DMS53 (cell line): ENCODE measurements around the gene EYA3.

Experiments
- DNase-seq: peaks from one replicate; lab custom pipeline; 2025; lab: John Stamatoyannopoulos, UW

EYA3 gene, protein sequence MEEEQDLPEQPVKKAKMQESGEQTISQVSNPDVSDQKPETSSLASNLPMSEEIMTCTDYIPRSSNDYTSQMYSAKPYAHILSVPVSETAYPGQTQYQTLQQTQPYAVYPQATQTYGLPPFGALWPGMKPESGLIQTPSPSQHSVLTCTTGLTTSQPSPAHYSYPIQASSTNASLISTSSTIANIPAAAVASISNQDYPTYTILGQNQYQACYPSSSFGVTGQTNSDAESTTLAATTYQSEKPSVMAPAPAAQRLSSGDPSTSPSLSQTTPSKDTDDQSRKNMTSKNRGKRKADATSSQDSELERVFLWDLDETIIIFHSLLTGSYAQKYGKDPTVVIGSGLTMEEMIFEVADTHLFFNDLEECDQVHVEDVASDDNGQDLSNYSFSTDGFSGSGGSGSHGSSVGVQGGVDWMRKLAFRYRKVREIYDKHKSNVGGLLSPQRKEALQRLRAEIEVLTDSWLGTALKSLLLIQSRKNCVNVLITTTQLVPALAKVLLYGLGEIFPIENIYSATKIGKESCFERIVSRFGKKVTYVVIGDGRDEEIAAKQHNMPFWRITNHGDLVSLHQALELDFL

DNA sequence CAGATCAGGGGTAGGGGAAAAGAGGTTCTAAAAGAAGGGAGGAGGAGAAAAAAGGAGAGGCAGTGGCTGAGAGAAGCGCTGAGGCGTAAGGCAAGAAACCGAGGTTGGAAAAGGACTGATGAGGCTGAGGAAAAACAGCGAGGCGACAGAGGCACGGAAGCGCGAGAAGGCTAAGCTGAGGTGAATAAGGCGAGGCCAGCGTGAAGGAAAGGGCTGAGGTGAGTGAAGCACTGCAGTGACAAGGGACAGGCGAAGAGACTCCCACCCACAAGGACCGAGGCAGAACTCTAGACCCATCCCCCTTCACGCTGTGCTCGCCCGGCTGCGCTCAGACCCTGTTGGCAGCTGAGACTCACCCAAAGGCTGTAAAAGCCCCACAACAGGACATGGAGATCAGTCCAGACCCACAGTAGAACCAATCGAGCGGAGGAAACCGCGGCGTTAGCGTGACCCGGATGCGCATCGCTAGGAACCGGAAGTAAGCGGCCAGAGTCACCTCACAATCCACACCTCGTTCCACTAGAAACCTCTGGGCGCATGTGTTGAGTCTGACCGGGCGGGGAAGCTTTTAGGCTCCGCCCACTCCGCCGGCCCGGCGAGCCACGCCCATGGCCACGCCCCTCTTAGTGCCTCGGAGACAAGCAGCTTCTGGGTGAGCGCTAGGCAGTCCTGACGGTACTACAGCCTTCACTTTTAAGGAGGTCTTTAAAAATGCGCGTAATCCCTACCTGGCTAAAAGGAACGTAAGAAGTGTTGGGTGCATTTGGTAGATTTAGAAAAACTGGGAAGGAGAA lies at the start of gene EYA3:
Gene EYA3, minus strand, starts transcription at position 443 of the 794 bp plus-strand sequence. CDS start 30,584 bp downstream, outside the sequence.
- peak; percentile 99 for DNase-seq

DNA sequence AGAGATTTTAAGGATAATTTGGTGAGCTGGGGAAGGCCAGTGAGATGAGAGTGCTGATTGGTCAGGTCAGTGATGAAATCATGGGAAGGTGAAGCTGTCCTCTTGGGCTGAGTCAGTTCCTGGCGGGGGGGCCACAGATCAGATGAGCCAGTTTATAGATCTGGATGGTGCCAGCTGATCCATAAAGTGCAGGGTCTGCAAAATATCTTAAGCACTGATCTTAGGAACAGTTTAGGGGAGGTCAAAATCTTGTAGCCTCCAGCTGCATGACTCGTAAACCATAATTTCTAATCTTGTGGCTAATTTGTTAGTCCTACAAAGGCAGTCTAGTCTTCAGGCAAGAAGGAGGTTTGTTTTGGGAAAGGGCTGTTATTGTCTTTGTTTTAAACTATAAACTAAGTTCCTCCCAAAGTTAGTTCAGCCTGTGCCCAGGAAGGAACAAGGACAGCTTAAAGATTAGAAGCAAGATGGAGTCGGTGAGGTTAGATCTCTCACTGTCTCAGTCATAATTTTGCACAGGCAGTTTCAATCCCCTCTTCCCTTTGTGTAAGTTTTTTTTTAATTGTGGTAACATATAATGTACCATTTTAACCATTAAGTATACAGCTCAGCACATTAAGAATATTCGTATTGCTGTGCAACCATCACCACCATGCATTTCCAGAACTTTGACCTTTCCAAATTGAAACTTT lies 48.7 kb upstream of the EYA3 start:
- no peak for DNase-seq

DNA sequence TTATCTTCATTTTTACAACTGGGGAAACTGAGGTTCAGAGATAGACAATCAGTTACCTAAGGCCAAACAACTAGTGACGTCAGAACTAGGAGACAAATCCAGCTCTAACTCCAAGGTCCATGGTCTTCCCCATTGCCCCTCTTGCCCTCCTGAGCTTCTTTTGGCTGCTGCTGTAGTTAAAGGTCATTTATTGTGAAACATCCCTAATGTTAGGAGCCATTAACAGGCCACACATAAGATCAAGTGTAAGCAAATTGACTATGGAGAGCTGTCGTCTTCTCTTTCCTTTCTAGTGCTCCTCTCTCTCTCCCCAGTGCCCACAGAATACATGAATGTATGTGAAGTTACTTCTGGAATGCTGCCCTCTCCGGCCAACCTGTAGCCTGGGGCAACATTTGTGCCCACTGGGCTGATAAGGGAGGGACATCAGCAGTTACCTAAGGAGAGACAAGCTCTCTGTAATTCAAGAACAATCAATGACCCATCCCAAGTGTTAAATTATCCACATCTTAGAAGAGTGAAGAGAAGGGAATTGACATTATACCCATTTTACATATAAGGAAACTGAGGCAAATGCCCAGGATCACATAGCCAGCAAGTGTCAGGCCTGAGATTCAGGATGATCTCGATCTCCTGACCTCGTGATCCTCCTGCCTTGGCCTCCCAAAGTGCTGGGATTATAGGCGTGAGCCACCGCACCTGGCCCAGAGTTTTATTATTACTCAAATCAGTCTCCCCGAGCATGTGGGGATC lies 47.9 kb upstream of the EYA3 start:
- DNase-seq, result no peak

DNA sequence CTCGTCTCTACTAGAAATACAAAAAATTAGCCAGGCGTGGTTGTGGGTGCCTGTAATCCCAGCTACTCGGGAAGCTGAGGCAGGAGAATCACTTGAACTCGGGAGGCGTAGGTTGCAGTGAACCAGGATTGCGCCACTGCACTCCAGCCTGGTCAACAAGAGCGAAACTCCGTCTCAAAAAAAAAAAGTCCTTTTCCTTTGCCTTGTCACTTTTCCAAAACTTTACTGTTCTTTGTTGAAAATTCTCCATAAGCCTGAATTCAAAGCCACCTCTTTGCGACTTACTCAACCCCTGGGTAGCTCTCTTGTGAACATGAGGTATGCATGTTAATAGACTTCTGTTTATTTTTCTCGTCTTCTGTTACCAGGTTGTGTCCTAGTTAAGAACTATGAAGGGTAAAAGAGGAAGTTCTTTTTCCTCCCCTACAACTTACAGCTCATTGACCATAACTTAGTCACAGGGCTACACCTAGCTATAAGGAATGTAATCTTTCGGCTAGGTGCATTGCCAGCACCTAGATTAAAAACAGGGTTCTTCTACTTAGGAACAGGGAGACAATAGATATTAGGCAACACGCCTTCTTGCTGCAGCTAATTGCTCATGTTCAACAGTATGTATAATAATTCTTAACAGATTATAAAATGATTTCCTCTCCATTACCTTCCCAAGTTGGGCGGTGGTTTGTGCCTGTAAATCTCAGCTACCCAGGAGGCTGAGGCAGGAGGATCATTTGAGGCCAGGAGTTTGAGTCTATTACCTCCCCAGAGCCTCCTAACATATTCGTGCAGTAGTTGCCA lies 47.2 kb upstream of the EYA3 start:
- no peak for DNase-seq

DNA sequence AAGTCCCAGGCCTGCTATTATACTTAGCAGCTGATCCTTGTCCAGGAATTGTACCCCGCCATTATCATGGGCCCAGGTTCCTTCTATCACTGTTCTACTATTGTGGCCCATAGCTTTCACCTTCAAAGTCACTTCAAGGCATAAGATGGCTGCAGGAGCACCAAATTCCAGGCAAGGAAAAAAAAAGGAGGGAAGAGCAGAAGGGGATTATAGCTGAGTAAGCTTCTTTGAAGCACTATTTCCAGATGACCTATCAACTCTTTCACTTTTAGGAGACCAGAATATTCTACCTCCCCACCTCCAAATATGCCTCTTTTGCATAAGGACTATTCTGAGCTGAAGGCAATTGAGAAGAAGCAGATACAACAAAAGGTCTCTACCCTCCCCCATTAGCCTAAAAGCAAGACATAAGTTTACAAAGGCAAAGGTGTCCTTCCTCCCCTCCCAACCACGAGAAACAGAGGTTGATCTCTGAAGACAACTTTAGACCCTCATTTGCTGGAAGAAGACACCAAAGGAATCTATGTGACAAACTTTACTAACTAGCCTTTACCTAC lies 46.3 kb upstream of the EYA3 start:
- DNase-seq, result no peak

DNA sequence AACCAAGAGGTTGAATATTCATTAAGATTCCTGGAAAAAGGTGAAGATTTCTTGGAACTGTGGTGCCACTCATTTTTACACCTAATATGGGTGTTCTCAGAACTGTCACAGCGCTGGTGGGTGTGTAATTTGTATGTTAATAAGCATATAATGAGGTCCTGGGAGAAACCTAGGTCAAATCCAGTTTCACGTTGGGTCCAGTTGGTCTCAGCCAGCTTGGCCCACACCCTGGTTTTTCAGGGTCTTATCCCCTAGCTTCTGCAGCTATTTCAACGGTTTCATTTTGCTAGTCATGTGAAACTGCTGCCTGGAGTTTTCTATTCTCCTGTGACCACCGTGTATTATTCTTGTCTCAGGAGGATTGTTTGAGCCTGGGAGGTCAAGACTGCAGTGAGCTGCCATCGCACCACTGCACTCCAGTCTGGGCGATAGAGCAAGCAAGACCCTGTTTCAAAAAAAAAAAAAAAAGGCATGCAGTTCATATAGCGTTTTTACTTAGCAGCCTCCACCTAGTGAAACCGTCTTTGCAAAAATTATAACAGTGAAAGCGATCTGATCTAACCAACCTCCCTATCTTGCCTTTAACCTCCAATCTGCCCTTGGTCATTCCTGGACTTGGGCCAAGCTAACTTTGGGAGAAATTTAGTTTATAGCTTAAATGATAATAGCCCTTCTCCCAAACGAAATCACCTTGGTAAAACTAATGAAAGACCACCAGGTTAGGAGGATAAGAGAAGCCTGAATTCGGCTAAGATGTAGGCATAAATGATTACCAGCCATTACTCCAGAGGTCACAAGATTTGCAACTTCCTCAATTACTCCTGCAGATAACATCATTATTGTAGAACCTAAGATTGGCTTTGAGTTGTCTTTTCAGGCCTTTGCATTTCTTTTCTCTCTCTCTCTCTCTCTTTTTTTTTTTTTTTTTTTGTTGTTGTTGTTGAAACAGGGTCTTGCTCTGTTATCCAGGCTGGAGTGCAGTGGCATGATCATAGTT lies 44.1 kb upstream of the EYA3 start:
- no peak for DNase-seq

DNA sequence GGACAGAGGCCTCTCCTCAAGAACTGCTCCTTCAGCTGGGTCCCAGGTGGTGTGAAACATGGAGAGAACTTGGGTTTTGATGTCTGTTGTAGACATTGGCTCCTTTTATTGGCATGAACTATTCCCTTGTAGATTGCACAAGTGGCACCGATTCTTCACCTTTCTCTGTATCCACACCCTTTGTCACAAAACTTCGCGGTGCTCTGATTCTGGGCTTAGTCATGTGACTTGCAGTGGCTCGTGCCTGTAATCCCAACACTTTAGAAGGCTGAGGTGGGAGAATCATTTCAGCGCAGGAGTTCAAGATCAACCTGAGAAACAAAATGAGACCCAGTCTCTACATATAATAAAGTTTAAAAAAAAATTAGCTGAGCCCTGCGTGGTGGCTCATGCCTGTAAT lies 42.5 kb upstream of the EYA3 start:
- DNase-seq, result no peak

DNA sequence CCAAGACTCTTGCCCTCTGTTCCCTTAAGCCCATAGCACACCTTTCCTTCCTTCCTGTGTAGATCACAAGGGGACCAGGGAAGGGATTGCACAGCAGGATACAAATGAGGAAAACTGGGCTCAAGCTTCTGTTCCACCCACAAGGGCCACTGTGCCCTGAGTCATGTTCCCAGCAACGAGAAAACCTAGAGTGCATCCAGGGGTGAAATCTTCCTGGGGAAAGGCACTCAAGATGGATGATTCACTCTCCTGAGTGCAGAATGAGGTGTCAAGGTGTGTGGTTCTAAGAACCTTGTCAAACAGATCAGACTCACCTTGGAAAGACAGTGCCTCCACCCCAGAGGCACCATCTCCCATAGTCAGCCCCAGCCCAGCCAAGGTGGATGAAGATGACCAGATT lies 40.7 kb upstream of the EYA3 start:
- DNase-seq, result peak; percentile 35

DNA sequence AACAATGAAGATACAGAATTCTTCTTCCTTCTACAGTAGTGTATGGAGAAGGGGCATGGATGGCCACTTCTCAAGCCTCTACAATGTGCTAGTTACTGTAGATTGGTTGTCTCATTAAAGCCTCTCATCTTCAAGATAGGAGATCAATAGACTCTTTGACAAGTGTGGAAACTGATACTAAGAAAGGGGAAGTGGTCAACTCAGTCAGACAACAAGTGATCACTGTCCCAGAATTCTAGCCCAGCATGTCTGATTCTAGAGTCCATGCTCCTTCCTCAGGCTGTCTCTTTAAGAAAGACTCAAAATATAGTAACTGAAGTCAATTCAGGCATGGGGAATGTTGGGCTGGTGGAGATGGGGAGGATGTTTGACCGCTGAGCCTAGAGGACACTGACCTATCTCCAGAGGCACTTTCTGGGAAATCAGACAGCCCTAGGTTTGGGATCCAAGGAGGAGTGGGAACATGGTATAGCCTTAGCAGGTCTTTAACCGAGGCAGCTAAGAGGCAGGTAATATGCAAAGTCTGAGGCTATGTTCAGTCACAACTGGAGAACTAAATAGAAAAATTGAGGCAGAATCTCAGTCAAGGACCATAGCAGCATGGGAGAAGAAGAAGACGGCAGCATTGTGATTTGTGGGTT lies 39.3 kb upstream of the EYA3 start:
- no peak for DNase-seq

DNA sequence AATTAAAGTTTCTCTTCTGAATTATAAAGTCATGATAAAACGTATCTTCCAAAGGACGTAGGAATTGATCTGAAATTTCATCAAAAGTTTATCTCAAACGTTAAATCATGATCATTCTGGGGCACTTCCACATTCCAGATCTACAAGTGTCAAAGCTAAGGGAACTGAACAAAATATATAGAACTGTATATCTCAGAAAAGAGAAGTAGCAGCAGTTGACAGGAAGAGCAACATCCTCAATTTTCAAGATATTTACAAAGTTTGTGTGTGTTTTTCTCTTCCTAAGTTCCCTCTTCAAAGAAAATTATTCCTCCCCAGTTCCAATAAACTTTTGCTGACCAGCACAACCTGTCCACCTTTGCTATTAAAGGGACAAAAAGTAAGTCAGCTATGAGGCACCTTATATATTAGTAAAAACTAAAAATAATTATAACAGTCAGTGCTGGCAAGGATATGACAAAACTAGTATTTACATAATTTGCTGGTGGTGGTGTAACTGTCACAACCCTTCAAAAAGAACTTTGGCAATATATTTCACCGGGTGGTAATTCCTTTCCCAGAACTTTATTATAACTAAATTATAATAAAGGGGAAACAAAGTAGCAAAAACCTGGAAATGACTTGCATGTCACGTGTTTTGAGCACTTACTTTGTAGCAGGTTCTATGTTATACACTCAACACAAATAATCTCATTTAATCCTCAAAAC lies 38.5 kb upstream of the EYA3 start:
- no peak for DNase-seq

DNA sequence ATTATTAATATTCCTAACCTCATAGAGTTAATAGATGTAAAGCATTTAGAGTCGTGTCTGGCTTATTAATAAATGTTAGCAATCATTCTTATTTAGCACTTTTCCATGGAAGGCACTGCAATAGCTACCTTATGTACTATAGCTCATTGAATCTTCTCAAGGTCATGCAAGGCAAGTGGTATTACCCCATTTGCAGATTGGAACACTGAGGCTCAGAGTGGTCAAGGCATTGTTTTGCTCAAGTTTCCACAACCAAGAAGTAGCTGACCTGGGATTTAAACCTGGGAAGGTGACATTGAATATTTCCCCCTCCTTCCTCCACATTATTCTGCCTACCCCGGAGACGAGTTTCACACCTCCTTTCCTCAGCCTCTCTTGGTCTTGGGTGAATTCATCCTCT lies 37.8 kb upstream of the EYA3 start:
- no peak for DNase-seq

DNA sequence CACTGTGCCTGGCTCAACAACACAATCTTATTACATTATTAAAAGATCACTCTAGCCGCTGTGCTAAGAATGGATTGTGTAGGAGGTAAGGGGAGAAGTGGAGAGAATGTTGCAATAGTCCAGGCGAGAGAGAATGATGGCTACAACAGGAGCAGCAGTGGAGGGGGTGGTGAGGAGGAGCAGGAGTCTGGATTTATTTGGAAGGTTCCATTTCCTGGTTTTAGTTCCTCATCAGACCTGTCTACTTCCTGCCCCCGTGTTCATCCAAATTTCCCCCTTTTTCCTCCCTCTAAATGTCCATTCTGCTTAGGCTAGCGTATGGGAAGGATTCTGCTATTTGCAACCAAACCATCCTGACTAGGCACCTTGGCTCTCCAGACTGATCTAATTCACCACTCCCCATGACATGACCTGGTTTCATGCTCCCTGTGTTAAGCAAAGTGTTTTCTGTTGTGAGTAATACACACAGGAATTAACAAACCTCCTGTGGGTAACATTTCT lies 35.1 kb upstream of the EYA3 start:
- DNase-seq, result no peak

DNA sequence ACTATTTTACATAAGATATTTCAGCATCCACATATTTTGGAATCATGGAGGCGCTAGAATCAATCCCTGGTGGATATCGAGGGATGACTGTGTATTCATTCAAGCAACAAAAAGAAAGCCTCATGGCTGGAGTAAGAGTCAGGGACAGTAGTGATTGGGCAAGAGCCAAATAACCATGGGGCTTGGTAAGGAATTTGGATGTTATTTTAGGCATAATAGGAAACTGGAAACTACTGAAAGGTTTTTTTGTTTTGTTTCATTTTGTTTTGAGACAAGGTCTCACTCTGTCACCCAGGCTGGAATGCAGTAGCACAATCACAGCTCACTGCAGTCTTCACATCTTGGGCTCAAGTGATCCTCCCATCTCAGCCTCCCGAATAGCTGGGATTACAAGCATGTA lies 33.8 kb upstream of the EYA3 start:
- DNase-seq, result no peak

DNA sequence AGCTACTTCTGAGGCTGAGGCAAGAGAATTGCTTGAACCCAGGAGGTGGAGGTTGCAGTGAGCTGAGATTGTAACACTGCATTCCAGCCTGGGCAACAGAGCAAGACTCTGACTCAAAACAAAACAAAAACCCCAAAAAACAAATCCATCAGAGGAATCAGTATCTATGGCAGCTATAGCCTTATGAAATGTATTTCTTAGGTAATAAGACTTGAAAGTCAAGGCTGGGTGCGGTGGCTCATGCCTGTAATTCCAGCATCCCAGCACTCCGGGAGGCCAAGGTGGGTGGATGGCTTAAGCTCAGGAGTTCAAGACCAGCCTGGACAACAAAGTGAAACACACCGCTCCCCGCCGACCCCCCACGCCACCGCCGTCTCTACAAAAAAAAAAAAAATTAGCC lies 31.1 kb upstream of the EYA3 start:
- no peak for DNase-seq

DNA sequence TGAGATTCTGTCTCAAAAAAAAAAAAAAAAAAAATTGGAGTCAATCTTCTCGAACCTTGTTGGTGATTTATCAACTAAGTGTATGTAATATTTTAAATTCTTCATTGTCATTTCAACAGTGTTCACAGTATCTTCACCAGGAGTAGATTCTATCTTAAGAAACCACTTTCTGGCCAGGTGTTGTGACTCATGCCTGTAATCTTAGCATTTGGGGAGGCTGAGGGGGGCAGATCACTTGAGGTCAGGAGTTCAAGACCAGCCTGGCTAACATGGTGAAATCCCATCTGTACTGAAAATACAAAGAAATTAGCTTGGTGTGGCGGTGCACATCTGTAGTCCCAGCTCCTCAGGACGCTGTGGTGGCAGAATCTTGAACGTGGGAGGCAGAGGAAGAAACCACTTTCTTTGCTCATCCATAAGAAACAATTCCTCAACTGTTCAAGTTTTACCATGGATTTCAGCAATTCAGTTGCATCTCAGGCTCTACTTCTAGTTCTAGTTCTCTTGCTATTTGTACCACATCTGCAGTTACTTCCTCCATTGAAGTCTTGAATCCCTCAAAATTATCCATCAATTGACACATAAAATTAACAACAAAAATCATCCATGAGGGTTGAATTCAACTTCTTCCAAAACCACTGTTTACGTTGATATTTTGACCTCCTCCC lies 30.4 kb upstream of the EYA3 start:
- DNase-seq, result no peak

DNA sequence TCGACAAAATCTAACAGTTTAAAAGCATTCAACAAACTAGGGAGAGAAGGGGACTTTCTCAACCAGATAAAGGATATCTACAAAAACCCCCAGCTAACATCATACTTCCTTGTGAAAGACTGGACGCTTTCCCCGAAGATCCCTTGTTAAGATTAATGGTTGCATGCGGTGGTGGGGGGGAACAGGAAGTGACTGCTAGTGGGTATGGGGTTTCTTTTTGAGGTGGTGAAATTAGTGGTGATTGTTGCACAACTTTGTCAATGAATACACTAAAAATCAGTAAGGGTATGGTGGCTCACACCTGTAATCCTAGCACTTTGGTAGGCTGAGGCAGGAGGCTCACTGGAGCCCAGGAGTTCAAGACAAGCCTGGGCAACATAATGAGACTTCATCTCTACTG lies 26.9 kb upstream of the EYA3 start:
- no peak for DNase-seq

DNA sequence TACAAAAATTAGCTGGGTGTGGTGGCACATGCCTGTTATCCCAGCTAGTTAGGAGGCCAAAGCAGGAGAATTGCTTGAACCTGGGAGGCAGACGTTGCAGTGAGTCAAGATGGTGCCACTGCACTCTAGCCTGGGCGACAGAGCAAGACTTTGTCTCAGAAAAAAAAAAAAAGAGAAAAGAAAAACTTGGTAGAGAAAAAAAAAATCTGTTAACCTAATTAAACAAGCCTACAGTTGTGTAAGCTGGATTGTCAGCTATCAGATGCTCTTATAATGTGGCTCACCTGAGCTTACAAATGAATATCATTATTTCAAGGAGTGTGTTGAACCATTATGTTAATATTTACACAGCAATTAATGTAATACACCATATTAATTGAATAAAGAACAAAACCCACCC lies 26.4 kb upstream of the EYA3 start:
- DNase-seq, result no peak

DNA sequence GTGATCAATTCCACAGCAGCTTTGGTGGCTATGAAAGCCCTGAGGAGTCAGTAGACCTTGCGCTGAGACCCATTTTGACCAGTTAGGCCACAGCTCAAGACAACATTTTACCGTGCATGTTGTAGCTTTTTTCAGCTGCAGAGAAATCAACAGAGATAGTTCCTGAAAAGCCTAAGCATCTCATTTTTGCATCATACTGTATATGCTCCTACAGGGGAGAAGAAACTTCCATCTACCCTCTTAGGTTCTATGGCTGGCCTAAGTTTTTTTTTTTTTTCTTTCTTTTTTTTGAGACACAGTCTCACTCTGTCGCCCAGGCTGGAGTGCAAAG lies 24.8 kb upstream of the EYA3 start:
- peak; percentile 59 for DNase-seq
